RWPE2 (cell line): Measurements from ENCODE around the gene OTULIN.
A peak's percentile ranks its signal among the peaks of the same experiment; 100 is the strongest.

Source experiments
- ATAC-seq: fragments of 200-7000 bp; cut with Tn5 transposase; 3 replicates; pipeline ENCODE4 v1.9.1; 2021; ENCODE audit warnings: low read depth
- DNase-seq: peaks from one replicate; pipeline ENCODE4 v3.0.0-alpha.2; 2020; ENCODE audit warnings: low spot score
- H3K27ac ChIP-seq: fragments of 450-650 bp; 2 replicates; pipeline ENCODE4 v1.5.1; 2017; ENCODE audit warnings: mild to moderate bottlenecking; ENCODE audit not compliant: poor library complexity, severe bottlenecking
- H3K27me3 ChIP-seq: fragments of 250-450 bp; sonication (Bioruptor Pico); 2 replicates; pipeline ENCODE4 v1.5.1; 2021; ENCODE audit warnings: mild to moderate bottlenecking, moderate library complexity; ENCODE audit not compliant: insufficient read depth, poor library complexity, severe bottlenecking
- H3K36me3 ChIP-seq: fragments of 250-450 bp; sonication (Bioruptor Pico); 2 replicates; pipeline ENCODE4 v1.5.1; 2020; ENCODE audit warnings: low read depth, mild to moderate bottlenecking, moderate library complexity
- H3K4me1 ChIP-seq: fragments of 250-450 bp; sonication (Bioruptor Pico); 2 replicates; pipeline ENCODE4 v1.5.1; 2021; ENCODE audit warnings: mild to moderate bottlenecking, moderate library complexity; ENCODE audit not compliant: insufficient read depth, poor library complexity, severe bottlenecking
- H3K4me3 ChIP-seq: fragments of 250-450 bp; sonication (Bioruptor Pico); 2 replicates; pipeline ENCODE4 v1.5.1; 2021; ENCODE audit warnings: mild to moderate bottlenecking, moderate library complexity; ENCODE audit not compliant: severe bottlenecking
- H3K9me3 ChIP-seq: fragments of 250-450 bp; sonication (Bioruptor Pico); 2 replicates; pipeline ENCODE4 v1.5.1; 2021; ENCODE audit warnings: mild to moderate bottlenecking, moderate library complexity; ENCODE audit not compliant: severe bottlenecking
- TF ChIP-seq, protein P1 (sequence below): fragments of 450-650 bp; IDR thresholded peaks from one replicate; pipeline ENCODE4 v1.5.1; 2017; ENCODE audit warnings: mild to moderate bottlenecking, moderate library complexity; ENCODE audit not compliant: poor library complexity, severe bottlenecking

Gene OTULIN

DNA sequence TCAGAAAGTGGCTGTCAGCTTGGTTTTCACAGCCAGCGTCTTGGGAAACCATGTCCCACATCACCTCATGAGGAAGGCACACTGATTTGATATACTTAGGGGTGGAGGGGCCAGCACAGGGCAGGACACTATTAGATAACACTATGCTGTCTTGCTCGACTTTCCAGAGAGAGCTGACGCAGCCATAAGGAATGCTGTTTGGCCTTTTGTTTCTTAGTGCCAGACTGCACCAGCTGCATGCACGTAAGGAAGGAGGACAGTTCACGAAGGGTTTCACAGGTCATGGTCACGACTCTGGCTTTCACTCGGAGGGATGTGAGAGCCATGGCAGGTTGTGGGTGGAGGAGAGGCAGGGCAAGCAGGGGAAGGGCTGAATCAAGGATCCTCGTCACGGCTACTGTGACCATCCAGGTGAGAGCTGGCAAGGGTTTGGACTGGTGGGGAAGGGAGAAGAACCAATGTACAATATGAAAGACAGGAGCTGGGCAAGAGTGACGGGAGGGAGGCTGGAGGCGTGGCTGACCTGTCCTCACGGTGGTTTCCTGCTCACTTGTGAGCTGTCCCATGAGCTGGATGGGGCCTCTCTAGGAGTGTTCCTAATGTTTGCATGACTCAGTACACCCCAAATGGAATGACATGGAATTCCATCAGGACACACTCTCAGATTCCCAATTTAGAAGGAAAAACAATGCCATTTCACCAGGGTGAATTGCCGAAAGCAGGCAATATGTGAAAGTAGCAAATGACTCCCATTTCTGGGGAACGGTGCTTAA, 61.7 kb downstream of the OTULIN start:
- peak; percentile 87 for ATAC-seq
- no peak for DNase-seq
- H3K9me3 ChIP-seq: no peaks in the 10 kb centered on the region
- H3K27ac ChIP-seq: peak overlapping the region; percentile 29
- no peaks in the 10 kb centered on the region for H3K27me3 ChIP-seq
- peaks cover 12% of the 10 kb centered on the region for H3K4me1 ChIP-seq
- H3K4me3 ChIP-seq: no peak overlapping the region
- no peaks in the 10 kb centered on the region for H3K36me3 ChIP-seq
- TF ChIP-seq, protein P1, sequence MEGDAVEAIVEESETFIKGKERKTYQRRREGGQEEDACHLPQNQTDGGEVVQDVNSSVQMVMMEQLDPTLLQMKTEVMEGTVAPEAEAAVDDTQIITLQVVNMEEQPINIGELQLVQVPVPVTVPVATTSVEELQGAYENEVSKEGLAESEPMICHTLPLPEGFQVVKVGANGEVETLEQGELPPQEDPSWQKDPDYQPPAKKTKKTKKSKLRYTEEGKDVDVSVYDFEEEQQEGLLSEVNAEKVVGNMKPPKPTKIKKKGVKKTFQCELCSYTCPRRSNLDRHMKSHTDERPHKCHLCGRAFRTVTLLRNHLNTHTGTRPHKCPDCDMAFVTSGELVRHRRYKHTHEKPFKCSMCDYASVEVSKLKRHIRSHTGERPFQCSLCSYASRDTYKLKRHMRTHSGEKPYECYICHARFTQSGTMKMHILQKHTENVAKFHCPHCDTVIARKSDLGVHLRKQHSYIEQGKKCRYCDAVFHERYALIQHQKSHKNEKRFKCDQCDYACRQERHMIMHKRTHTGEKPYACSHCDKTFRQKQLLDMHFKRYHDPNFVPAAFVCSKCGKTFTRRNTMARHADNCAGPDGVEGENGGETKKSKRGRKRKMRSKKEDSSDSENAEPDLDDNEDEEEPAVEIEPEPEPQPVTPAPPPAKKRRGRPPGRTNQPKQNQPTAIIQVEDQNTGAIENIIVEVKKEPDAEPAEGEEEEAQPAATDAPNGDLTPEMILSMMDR: no peak

DNA sequence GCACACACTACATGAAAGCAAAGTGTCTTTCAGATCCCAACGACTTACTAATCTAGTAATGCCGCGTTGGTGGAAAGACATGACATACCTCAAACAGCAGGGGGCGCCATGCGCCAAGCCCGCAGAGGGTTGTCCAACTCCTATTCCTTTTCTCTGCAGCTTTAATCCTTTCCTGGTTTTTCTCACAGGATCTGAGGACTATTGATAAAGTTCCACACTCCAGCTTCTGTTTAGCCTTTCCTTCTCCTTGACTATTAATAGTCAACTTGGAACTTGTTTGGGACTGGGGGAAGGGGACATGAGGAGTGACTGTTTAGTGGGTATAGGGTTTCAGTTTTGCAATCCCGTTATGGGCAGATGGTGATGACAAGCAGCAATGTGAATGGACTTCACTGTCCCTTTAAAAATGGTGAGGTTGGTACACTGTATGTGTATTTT, 62.9 kb downstream of the OTULIN start:
- no peaks in the 10 kb centered on the region for H3K27me3 ChIP-seq
- H3K9me3 ChIP-seq: no peaks in the 10 kb centered on the region
- no peak overlapping the region for H3K27ac ChIP-seq
- TF ChIP-seq, protein P1: peak; percentile 99
- no peaks in the 10 kb centered on the region for H3K36me3 ChIP-seq
- no peak overlapping the region for H3K4me3 ChIP-seq
- DNase-seq: no peak
- peak; percentile 64 for ATAC-seq
- H3K4me1 ChIP-seq: peaks cover 12% of the 10 kb centered on the region

DNA sequence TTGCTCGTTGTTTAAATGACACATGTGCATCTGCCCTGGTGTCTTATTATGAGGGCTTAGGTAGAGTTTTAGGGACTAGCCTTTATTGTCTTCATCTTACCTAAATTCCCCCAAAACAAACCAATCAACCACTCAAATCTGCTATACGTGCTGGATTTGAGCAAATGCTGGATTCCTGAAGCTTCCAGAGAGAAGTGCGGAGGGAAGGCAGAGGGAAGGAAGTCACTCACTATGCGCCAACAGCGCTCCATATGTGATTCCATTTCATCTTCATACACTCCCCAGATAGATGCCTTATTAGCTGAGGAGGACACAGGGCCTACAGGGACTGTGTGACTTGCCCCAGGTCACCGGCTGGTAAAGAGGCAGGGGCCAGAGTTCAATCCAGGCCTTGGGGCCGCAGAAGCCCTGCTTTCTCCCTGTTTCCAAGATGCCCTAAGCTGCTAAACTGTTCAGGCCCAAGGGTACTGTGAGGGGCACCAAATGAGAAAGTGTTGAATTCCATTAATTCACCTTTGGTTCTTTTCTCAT, 63.5 kb downstream of the OTULIN start:
- no peak for ATAC-seq
- Histone ChIP-seq H3K27ac (no peak overlapping the region), H3K36me3 (no peaks in the 10 kb centered on the region), H3K27me3 (no peaks in the 10 kb centered on the region), H3K4me1 (peaks cover 12% of the 10 kb centered on the region), H3K9me3 (no peaks in the 10 kb centered on the region), H3K4me3 (no peak overlapping the region)
- TF ChIP-seq, protein P1: no peak
- no peak for DNase-seq

DNA sequence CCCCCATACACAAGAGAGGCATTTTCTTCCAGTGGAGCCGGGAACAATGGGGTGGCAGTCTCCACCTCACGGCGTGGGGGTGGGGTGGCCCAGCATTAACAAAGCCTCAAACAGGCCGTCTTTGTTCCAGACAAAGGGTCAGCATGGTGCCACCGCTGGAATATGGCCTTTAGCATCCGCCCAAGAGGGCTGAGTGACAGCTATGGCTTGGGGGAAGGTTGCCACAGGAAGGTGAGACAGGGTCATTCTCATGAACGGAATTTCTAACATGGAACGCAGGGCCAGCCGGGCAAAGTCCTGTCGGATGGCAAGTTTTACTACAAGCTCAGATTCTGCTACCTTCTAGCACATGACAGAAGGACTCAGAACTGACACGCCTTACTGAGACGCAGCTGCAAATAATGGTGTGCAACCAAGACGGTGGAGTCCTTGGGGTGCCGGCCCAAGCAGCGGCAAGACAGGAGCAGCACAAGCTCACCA, 64.0 kb downstream of the OTULIN start:
- H3K36me3 ChIP-seq: no peaks in the 10 kb centered on the region
- H3K27ac ChIP-seq: no peak overlapping the region
- H3K4me1 ChIP-seq: peaks cover 12% of the 10 kb centered on the region
- no peak overlapping the region for H3K4me3 ChIP-seq
- no peaks in the 10 kb centered on the region for H3K9me3 ChIP-seq
- DNase-seq (no peak), ATAC-seq (no peak)
- TF ChIP-seq, protein P1: no peak
- no peaks in the 10 kb centered on the region for H3K27me3 ChIP-seq
